ENCODE measurements around the gene PCYT2. TPM values are rescaled to one million over a fixed set of nuclear protein-coding genes. Genes with fewer than 3 reads are reported as not detected.
A peak's percentile ranks its signal among the peaks of the same experiment; 100 is the strongest.
"Not testable (repeated sequence)": the region's sequence is repeated elsewhere in the genome, so short reads cannot be mapped to it uniquely, and the experiment has no call there.

Gene PCYT2
- total RNA-seq, 1 donor from 2014 or later, result 33.2 TPM

DNA sequence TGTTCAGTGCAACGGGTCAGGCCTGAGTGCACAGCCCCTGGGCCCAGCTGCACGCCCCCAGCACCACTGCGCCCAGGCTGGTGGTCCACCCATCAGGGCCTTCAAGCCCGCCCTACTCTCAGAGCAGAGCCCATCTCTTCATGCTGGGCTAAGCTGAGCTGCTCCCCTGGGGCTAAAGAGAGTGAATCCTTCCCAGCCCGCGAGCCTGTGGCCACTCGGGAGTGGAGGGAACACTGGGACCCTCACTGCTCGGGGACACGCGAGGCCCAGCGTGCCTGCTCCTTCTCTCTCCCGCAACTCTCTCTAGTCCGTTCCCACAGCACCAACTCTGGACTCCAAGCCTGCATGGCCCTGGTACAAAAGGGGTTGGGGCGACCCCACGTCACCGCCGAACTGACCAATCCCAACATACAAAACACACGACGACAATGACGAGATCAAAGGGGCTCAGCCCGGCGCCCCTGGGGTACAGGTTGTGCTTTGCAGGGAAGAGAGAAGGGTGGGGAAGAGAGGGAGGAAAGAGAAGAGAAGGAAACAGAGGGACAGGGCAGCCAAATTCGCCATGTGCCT, 10.9 kb upstream of the PCYT2 start:
- Mint-ChIP-seq H3K36me3 (ENCODE audit: unreplicated experiment) (peaks cover 4% of the 10 kb centered on the region), H3K27ac (ENCODE audit: unreplicated experiment) (peak overlapping the region; percentile 76), H3K4me1 (ENCODE audit: unreplicated experiment) (peaks cover 37% of the 10 kb centered on the region), H3K27me3 (ENCODE audit: unreplicated experiment) (no peaks in the 10 kb centered on the region), H3K4me3 (ENCODE audit: unreplicated experiment) (no peak overlapping the region), H3K9me3 (ENCODE audit: unreplicated experiment) (no peaks in the 10 kb centered on the region)
- DNase-seq (ENCODE audit: extremely low spot score, unreplicated experiment), result no peak
- TF ChIP-seq, protein P1, sequence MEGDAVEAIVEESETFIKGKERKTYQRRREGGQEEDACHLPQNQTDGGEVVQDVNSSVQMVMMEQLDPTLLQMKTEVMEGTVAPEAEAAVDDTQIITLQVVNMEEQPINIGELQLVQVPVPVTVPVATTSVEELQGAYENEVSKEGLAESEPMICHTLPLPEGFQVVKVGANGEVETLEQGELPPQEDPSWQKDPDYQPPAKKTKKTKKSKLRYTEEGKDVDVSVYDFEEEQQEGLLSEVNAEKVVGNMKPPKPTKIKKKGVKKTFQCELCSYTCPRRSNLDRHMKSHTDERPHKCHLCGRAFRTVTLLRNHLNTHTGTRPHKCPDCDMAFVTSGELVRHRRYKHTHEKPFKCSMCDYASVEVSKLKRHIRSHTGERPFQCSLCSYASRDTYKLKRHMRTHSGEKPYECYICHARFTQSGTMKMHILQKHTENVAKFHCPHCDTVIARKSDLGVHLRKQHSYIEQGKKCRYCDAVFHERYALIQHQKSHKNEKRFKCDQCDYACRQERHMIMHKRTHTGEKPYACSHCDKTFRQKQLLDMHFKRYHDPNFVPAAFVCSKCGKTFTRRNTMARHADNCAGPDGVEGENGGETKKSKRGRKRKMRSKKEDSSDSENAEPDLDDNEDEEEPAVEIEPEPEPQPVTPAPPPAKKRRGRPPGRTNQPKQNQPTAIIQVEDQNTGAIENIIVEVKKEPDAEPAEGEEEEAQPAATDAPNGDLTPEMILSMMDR (IDR thresholded peaks at IDR 0.05), result no peak

- DNase-seq (ENCODE audit: extremely low spot score, unreplicated experiment), result no peak
- no peaks in the 10 kb centered on the region for H3K27me3 Mint-ChIP-seq (ENCODE audit: unreplicated experiment)
- peaks cover 4% of the 10 kb centered on the region for H3K36me3 Mint-ChIP-seq (ENCODE audit: unreplicated experiment)
- H3K9me3 Mint-ChIP-seq (ENCODE audit: unreplicated experiment), result no peaks in the 10 kb centered on the region
- TF ChIP-seq, protein P1 (IDR thresholded peaks at IDR 0.05), result no peak
- H3K4me3 Mint-ChIP-seq (ENCODE audit: unreplicated experiment), result no peak overlapping the region
- H3K27ac Mint-ChIP-seq (ENCODE audit: unreplicated experiment), result no peak overlapping the region
- H3K4me1 Mint-ChIP-seq (ENCODE audit: unreplicated experiment), result peaks cover 42% of the 10 kb centered on the region
Observed at GRCh38 chr17:81921537-81921862, 10.3 kb upstream of the PCYT2 start.

DNA sequence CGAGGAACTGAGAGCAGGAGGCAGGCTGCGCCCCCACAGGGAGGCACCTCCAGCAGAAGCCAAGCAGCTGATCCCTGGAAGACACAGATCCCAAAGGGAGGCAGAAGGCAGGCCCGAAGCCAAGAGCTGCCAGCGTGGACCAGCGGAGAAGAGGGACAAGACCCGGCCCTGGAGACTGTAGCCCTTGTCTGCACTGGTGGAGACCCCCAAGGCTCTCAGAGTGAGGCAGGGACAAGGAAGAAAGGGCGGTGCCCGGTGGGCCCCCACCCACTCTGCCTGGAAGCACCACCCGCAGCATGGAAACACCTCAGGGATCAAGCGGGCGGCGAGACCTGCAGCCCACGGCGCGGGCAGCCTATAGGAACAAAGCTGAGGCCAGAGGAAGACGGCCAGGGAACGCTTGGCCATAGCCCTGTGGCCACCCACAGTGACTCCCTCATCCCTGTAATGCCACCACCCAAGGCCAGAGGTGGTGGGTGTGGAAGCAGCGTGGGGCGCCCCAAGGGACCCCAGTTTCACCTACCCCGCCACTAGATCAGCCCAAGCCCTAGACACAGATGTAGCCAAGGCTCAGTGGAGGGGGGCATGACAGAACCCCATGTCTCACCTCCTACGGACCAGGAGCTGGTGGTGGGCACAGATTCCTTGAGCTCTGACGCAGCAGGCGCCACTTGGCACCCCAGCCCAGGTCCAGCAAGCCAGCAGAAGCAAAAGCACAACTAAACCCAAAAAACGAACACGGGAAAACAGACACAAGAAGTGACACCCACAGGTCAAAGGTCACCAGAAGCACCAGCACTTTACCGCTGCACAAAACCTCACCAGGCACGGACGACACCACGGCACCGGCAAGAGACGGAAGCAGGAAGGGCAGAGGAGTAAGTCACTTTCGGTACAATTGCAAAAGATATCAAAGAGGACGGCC, 9.7 kb upstream of the PCYT2 start:
- H3K4me3 Mint-ChIP-seq (ENCODE audit: unreplicated experiment), result no peak overlapping the region
- DNase-seq (ENCODE audit: extremely low spot score, unreplicated experiment), result no peak
- H3K36me3 Mint-ChIP-seq (ENCODE audit: unreplicated experiment), result peaks cover 4% of the 10 kb centered on the region
- peaks cover 35% of the 10 kb centered on the region for H3K4me1 Mint-ChIP-seq (ENCODE audit: unreplicated experiment)
- TF ChIP-seq, protein P1 (IDR thresholded peaks at IDR 0.05), result no peak
- H3K27ac Mint-ChIP-seq (ENCODE audit: unreplicated experiment), result peak overlapping the region; percentile 11
- H3K9me3 Mint-ChIP-seq (ENCODE audit: unreplicated experiment), result no peaks in the 10 kb centered on the region
- H3K27me3 Mint-ChIP-seq (ENCODE audit: unreplicated experiment), result no peaks in the 10 kb centered on the region

DNA sequence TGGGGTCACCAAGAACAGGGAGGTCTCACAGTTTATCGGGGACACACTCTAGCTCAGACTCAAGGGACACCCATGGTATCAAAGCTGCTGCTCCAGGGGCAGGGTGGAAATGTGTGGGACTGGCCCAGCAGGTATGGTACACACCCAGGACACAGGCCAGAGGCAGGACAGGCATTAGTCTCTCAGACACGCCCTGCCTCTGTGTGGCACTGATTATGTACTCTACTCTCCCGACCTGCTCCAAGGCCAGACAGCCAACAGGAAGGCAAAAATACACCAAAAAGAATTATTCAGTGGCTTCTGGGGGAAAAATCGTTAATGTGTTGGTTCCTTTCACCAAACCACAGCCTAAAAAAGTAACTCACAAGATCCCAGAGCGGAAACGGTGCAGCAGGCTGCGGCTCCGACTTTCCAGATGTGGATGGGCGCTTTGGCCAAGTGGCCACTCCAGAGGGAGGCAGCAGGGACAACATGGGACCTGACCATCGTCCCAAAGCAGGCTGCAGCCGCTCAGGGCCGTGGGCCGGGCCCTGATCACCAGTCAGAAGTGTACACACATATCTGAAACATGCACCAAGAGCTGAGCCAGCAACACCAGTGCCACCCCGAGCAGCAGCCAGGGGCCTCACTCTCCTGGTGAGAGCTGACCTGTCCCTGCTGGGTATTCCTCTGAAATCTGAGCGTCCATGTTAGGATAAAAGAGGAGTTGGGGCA, 7.8 kb upstream of the PCYT2 start:
- TF ChIP-seq, protein P1 (IDR thresholded peaks at IDR 0.05), result no peak
- H3K4me3 Mint-ChIP-seq (ENCODE audit: unreplicated experiment), result no peak overlapping the region
- H3K36me3 Mint-ChIP-seq (ENCODE audit: unreplicated experiment), result peaks cover 7% of the 10 kb centered on the region
- H3K4me1 Mint-ChIP-seq (ENCODE audit: unreplicated experiment), result peaks cover 21% of the 10 kb centered on the region
- peak overlapping the region; percentile 44 for H3K27ac Mint-ChIP-seq (ENCODE audit: unreplicated experiment)
- no peak for DNase-seq (ENCODE audit: extremely low spot score, unreplicated experiment)
- H3K9me3 Mint-ChIP-seq (ENCODE audit: unreplicated experiment), result no peaks in the 10 kb centered on the region
- no peaks in the 10 kb centered on the region for H3K27me3 Mint-ChIP-seq (ENCODE audit: unreplicated experiment)

DNA sequence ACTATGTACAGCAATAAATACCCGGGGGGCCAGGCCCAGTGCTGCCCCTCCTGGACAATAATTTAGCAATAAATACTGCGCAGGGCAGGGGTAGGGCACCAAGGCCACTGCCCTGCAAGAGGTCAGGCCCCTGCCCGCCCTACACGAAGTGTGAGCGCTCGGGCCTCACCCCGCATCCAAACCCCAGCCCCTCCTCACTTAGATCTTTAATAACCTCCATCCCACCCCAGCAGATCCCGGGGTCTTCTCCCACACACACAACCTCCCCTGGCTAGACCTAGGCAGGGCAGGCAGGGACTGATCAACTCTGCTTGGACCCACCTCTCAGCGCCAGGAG, 7.1 kb upstream of the PCYT2 start:
- not testable (repeated sequence) for H3K27me3 Mint-ChIP-seq (ENCODE audit: unreplicated experiment); H3K36me3 Mint-ChIP-seq (ENCODE audit: unreplicated experiment); H3K9me3 Mint-ChIP-seq (ENCODE audit: unreplicated experiment); DNase-seq (ENCODE audit: extremely low spot score, unreplicated experiment)
- H3K4me3 Mint-ChIP-seq (ENCODE audit: unreplicated experiment), result peak overlapping the region; percentile 80
- TF ChIP-seq, protein P1 (IDR thresholded peaks at IDR 0.05), result peak; percentile 21
- peak overlapping the region; percentile 60 for H3K27ac Mint-ChIP-seq (ENCODE audit: unreplicated experiment)
- H3K4me1 Mint-ChIP-seq (ENCODE audit: unreplicated experiment), result peaks cover 17% of the 10 kb centered on the region

Data from osteocyte (in vitro differentiated cells).